ENCODE measurements around the gene SUN1. TPM values are rescaled to one million over a fixed set of nuclear protein-coding genes. Genes with fewer than 3 reads are reported as not detected.

The SUN1 gene
- total and polyA plus RNA-seq, 9 of the 15 experiments (the other 6 are each of a cell fraction or from before 2014, with no cell fraction given) = 36.8 to 132 (median 62.3) TPM

DNA sequence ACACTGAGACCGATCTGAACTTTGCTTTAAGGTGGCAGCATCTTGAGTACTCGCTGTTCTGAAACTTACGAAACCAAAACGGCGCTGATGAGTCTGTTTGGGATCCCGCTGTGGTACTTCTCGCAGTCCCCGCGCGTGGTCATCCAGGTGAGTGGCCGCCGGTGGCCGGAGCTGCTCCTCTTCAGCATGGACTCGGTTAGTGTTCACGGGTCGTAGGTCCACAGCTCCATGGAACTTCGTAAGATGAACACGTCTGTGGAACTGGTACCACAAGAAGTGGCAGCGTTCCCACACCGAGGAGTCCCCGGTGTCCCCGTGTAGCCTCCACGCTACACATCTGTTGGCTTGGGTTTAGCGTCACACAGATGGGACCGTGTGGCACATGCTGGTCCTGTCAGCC is 33.6 kb downstream of the SUN1 start:
- Histone ChIP-seq H3K9ac (ENCODE audit: insufficient read depth in 1 of 2, low read depth in 2 of 2, low read length in 2 of 2) (no peak overlapping the region), H3K9me3 (replicated peaks; ENCODE audit: control insufficient read depth, insufficient read depth, low read depth, low read length) (no peaks in the 10 kb centered on the region), H4K20me1 (replicated peaks; ENCODE audit: control insufficient read depth, insufficient read depth, low read length) (no peaks in the 10 kb centered on the region), H3K4me1 (replicated peaks in 1 of 2; ENCODE audit: control insufficient read depth in 2 of 2, insufficient read depth in 2 of 2, low read length in 2 of 2) (peaks cover 0 to 9% of the 10 kb centered on the region in 2 experiments; a peak in 1 of 5 replicates), H3K79me2 (ENCODE audit: control insufficient read depth, insufficient read depth, low read length) (no peaks in the 10 kb centered on the region), H3K36me3 (ENCODE audit: control insufficient read depth, insufficient read depth, low read length) (peaks cover 77% of the 10 kb centered on the region), H3K27me3 (ENCODE audit: control insufficient read depth in 2 of 2, insufficient read depth in 2 of 2, low read length in 2 of 2) (no peaks in the 10 kb centered on the region), H3K4me3 (no peak overlapping the region), H3K27ac (ENCODE audit: extremely low read depth, low read depth, low read length) (no peak overlapping the region; the same call in 2 of the 3 replicates), H2AFZ (ENCODE audit: low read depth, low read length) (no peak overlapping the region), H3K4me2 (ENCODE audit: insufficient read depth, low read length) (no peak overlapping the region), H3K9me1 (ENCODE audit: control insufficient read depth, insufficient read depth, low read length) (no peaks in the 10 kb centered on the region)
- CTCF ChIA-PET (ENCODE audit: low intra/inter-chr PET ratio) = no interaction called here
- BruUV-seq (replicated peaks) = no TSS peak
- no peak for FAIRE-seq
- in situ Hi-C loops (cut with MboI) = no loop called here
- ATAC-seq = no peak
- POLR2A ChIA-PET = no interaction called here
- intact Hi-C loops (cut with micrococcal nuclease) = no loop called here
- DNase-seq (ENCODE audit: extremely low read depth in 1 of 4, low spot score in 3 of 4) = no peak
- WGBS (ENCODE audit: insufficient coverage, low coverage, missing lambda C conversion rate) = 96% methylated on average over 25 of the region's 25 CpGs
- TF ChIP-seq PTBP1 (IDR thresholded peaks at IDR 0.05; ENCODE audit: low read depth, low read length) = no peak
- TF ChIP-seq ZNF184 (CRISPR knock-in tag; IDR thresholded peaks at IDR 0.05) = no peak
- TF ChIP-seq HNRNPL (IDR thresholded peaks at IDR 0.05; ENCODE audit: low read depth, low read length) = no peak
- TF ChIP-seq, protein P1, sequence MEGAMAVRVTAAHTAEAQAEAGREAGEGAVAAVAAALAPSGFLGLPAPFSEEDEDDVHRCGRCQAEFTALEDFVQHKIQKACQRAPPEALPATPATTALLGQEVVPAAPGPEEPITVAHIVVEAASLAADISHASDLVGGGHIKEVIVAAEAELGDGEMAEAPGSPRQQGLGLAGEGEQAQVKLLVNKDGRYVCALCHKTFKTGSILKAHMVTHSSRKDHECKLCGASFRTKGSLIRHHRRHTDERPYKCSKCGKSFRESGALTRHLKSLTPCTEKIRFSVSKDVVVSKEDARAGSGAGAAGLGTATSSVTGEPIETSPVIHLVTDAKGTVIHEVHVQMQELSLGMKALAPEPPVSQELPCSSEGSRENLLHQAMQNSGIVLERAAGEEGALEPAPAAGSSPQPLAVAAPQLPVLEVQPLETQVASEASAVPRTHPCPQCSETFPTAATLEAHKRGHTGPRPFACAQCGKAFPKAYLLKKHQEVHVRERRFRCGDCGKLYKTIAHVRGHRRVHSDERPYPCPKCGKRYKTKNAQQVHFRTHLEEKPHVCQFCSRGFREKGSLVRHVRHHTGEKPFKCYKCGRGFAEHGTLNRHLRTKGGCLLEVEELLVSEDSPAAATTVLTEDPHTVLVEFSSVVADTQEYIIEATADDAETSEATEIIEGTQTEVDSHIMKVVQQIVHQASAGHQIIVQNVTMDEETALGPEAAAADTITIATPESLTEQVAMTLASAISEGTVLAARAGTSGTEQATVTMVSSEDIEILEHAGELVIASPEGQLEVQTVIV (CRISPR knock-in tag; IDR thresholded peaks at IDR 0.05; ENCODE audit: borderline replicate concordance) = no peak
- no peak for TF ChIP-seq KLF10 (CRISPR knock-in tag; IDR thresholded peaks at IDR 0.05)
- TF ChIP-seq PHF21A (IDR thresholded peaks at IDR 0.05; ENCODE audit: borderline replicate concordance, low read depth) = no peak
- no peak for TF ChIP-seq SREBF2 (CRISPR knock-in tag; IDR thresholded peaks at IDR 0.05)
- TF ChIP-seq TSHZ1 (CRISPR knock-in tag; IDR thresholded peaks at IDR 0.05) = no peak
- no peak for TF ChIP-seq MAFF (IDR thresholded peaks at IDR 0.05; ENCODE audit: low read length)
- TF ChIP-seq POLR2G (IDR thresholded peaks at IDR 0.05; ENCODE audit: low read depth, low read length) = no peak
- no peak for TF ChIP-seq CHAMP1 (IDR thresholded peaks at IDR 0.05)
- TF ChIP-seq, protein P2, sequence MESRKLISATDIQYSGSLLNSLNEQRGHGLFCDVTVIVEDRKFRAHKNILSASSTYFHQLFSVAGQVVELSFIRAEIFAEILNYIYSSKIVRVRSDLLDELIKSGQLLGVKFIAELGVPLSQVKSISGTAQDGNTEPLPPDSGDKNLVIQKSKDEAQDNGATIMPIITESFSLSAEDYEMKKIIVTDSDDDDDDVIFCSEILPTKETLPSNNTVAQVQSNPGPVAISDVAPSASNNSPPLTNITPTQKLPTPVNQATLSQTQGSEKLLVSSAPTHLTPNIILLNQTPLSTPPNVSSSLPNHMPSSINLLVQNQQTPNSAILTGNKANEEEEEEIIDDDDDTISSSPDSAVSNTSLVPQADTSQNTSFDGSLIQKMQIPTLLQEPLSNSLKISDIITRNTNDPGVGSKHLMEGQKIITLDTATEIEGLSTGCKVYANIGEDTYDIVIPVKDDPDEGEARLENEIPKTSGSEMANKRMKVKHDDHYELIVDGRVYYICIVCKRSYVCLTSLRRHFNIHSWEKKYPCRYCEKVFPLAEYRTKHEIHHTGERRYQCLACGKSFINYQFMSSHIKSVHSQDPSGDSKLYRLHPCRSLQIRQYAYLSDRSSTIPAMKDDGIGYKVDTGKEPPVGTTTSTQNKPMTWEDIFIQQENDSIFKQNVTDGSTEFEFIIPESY (CRISPR knock-in tag; IDR thresholded peaks at IDR 0.05) = no peak
